Left lung (tissue), 10 donors: Measurements from ENCODE around the gene ACSBG1. TPM values are rescaled to one million over a fixed set of nuclear protein-coding genes. Genes with fewer than 3 reads are reported as not detected.
A peak's percentile ranks its signal among the peaks of the same experiment; 100 is the strongest.

Experiments used
- ATAC-seq: fragments of 200-7000 bp; cut with Tn5 transposase; one replicate; pipeline ENCODE4 v1.9.1; 2020; ENCODE audit warnings: moderate library complexity
- DNase-seq, 4 donors: peaks; one replicate each; pipeline ENCODE4 v3.0.0-alpha.2; 2013 to 2020
- H3K27ac ChIP-seq, 2 donors: fragments of 200-600 bp; sonication (generic) in 1 of 2; one replicate each; pipeline versions ENCODE4 v1.5.0 to v1.8.0; 2020 to 2021
- H3K27me3 ChIP-seq, 2 donors: fragments of 200-600 bp; sonication (generic) in 1 of 2; one replicate each; pipeline versions ENCODE4 v1.5.0 to v1.8.0; 2020 to 2021
- H3K36me3 ChIP-seq, 2 donors: fragments of 200-600 bp; sonication (generic) in 1 of 2; one replicate each; pipeline versions ENCODE4 v1.5.0 to v1.8.0; 2020 to 2021
- H3K4me1 ChIP-seq, 2 donors: fragments of 200-600 bp; one replicate each; pipeline ENCODE4 v1.8.0; 2021
- H3K4me3 ChIP-seq, 2 donors: fragments of 200-600 bp; sonication (generic) in 1 of 2; one replicate each; pipeline versions ENCODE4 v1.5.0 to v1.8.0; 2020 to 2021; ENCODE audit warnings: mild to moderate bottlenecking in 1 of 2
- H3K9me3 ChIP-seq, 2 donors: fragments of 200-600 bp; sonication (generic) in 1 of 2; one replicate each; pipeline versions ENCODE4 v1.5.0 to v1.8.0; 2020 to 2021
- intact Hi-C, 2 donors: fragments of 100-400 bp; cut with DNase I; formaldehyde crosslinking; loops; one replicate each; pipeline versions ENCODE4 v1.11.2 to v1.14.2; 2022
- polyA plus RNA-seq, 6 donors: library from polyadenylated mRNA; unstranded; fragments of 120-200 nt; gene quantifications; one replicate each; pipeline ENCODE4 v1.2.1, GENCODE V29; 2013; ENCODE audit not compliant: insufficient read length in 6 of 6
- total RNA-seq, 2 donors: library from RNA; stranded (reverse); fragmentation: NEBNext Ultra II Directional; extraction: Animal tissue kit (Norgen Biotek cat#: 25700); gene quantifications; one replicate each; pipeline ENCODE4 v1.2.1, GENCODE V29; 2021
- TF ChIP-seq, protein P1 (sequence below), 2 donors: fragments of 200-600 bp; sonication (generic) in 1 of 2; IDR thresholded peaks; one replicate each; pipeline versions ENCODE4 v1.5.0 to v1.8.0; 2021; ENCODE audit warnings: antibody characterized with exemption in 2 of 2
- donor health status: DM: no; HTN: yes; CAD: no.
- donor health status: DM: no; HTN: no; CAD: no.

The ACSBG1 gene
- total and polyA plus RNA-seq, 8 donors: 0.42 to 1.9 (median 0.79) TPM; not detected in 1

DNA sequence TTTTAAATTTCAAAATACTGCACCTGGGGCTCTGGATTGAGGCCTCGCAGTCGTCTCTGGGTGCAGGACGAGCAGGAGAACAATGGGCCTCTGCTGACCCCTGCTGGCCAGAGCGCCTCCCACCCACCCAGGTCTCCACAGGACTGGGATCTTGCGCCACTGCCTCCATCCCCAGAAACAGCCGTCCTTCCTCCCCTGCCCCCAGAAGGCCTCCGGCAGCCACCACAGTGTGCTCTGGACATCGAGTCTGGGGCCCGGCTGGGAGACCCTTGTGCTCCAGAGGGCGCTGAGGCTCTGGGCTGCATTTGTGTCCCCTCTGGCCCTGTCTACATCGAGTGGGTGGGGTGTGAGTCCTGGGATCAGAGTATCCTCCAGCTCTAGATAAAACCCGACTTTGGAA, 6.7 kb upstream of the ACSBG1 start:
- DNase-seq (peak; percentile 69 to 95 (median 84)), ATAC-seq (peak; percentile 99)
- TF ChIP-seq, protein P1, sequence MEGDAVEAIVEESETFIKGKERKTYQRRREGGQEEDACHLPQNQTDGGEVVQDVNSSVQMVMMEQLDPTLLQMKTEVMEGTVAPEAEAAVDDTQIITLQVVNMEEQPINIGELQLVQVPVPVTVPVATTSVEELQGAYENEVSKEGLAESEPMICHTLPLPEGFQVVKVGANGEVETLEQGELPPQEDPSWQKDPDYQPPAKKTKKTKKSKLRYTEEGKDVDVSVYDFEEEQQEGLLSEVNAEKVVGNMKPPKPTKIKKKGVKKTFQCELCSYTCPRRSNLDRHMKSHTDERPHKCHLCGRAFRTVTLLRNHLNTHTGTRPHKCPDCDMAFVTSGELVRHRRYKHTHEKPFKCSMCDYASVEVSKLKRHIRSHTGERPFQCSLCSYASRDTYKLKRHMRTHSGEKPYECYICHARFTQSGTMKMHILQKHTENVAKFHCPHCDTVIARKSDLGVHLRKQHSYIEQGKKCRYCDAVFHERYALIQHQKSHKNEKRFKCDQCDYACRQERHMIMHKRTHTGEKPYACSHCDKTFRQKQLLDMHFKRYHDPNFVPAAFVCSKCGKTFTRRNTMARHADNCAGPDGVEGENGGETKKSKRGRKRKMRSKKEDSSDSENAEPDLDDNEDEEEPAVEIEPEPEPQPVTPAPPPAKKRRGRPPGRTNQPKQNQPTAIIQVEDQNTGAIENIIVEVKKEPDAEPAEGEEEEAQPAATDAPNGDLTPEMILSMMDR (IDR thresholded peaks at IDR 0.05): peak; percentile 81 to 92
- H3K36me3 ChIP-seq: no peaks in the 10 kb centered on the region
- H3K9me3 ChIP-seq: no peaks in the 10 kb centered on the region
- H3K4me1 ChIP-seq: peaks cover 0 to 6% of the 10 kb centered on the region in 2 donors
- H3K27me3 ChIP-seq: peaks cover 0 to 4% of the 10 kb centered on the region in 2 donors
- H3K27ac ChIP-seq: no peak overlapping the region
- intact Hi-C loops: loop anchor here in 1 of 2 donors (5.0 kb wide), 1 partner anchor 129 kb away; no protein-coding TSS in a partner anchor
- no peak overlapping the region for H3K4me3 ChIP-seq

DNA sequence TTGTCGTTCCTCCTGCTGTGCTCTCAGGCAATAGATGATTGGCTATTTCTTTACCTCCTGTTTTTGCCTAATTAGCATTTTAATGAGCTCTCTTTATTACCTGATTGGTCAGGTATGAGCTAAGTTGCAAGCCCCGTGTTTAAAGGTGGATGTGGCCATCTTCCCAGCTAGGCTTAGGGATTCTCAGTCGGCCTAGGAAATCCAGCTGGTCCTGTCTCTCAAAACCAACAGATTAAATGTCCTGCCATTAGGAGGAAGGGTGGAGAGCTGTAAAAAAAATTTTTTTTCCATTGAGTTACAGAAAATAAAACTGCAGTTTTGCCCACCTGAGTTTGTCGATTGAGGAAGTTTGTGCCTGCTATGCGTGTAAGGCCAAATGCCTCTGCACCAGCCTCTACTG, 5.4 kb upstream of the ACSBG1 start:
- intact Hi-C loops: loop anchor here (5.0 to 10.0 kb wide), 2 partner anchors 128 to 275 kb away; no protein-coding TSS in a partner anchor
- H3K4me3 ChIP-seq: no peak overlapping the region
- H3K27ac ChIP-seq: no peak overlapping the region

DNA sequence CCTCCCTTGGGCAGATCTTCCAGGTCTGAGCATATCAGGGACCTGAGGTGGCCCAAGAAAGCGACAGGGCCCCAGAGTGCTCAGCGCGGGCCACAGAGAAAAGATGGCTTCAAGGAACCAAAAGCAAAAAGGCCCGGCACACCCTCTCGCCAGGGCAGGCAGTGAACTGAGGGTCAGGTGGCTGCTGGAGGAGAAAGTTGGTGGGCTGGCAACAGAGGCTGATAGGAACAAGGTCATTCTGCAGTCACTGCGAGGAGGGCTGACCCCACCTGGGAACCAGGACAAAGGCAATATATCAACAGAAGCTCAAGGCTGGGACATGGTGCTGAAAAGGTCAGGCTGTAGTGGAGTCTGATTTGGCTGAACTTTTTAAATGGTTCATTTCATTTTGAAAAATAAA, 2.8 kb upstream of the ACSBG1 start:
- Histone ChIP-seq H3K27me3 (peaks cover 0 to 4% of the 10 kb centered on the region in 2 donors), H3K4me1 (no peaks in the 10 kb centered on the region), H3K9me3 (no peaks in the 10 kb centered on the region), H3K27ac (no peak overlapping the region), H3K36me3 (no peaks in the 10 kb centered on the region), H3K4me3 (no peak overlapping the region)
- TF ChIP-seq, protein P1 (IDR thresholded peaks at IDR 0.05): no peak
- intact Hi-C loops: loop anchor here (5.0 to 10.0 kb wide), 2 partner anchors 125 to 272 kb away; no protein-coding TSS in a partner anchor
- DNase-seq (no peak), ATAC-seq (no peak)

More for the DNA sequence above, 5.4 kb upstream of the ACSBG1 start:
- Histone ChIP-seq H3K36me3 (no peaks in the 10 kb centered on the region), H3K9me3 (no peaks in the 10 kb centered on the region), H3K4me1 (peaks cover 0 to 6% of the 10 kb centered on the region in 2 donors), H3K27me3 (peaks cover 0 to 4% of the 10 kb centered on the region in 2 donors)
- DNase-seq (no peak), ATAC-seq (no peak)
- TF ChIP-seq, protein P1 (IDR thresholded peaks at IDR 0.05): no peak

DNA sequence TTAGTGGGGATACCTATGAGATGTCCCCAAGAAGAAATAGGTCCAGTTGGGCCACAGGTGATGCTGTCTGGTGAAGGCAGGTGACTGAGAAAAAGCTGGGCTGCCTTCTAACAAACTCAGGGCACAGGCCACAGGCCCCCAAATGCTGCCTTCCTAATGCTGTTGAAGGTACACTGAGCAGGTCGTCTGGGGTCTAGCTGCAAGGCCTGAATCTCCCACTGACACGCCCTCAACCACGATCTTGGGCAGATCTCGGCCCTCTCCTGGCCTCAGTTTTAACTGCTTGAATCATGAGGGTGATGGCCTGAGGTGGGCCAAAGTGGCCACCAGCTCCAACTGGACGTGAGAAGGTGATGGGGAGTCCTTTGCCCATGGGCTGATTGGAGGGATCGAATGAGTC, 2.1 kb upstream of the ACSBG1 start:
- no peaks in the 10 kb centered on the region for H3K4me1 ChIP-seq

DNA sequence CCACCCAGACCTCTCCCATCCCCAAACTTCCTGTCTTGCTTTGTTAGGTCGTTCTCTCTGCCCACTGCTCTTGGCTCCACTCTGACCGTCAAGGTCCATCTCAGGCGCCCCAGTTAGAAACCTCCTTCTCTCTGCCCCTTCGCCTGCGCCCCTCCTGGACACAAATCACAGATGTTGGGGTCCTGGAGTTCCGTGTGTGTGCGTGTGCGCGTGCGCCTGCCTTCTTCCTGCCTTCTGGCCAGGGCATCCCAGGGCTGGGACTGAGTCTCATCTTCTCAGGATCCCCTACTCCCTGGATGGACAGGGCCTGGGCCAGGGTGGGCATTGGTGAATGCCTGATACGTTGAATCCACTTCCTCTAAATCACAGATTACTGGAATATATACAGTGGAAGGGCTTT, 869 bp downstream of the ACSBG1 start:
- Histone ChIP-seq H3K4me1 (no peaks in the 10 kb centered on the region), H3K27ac (no peak overlapping the region), H3K4me3 (no peak overlapping the region), H3K27me3 (no peaks in the 10 kb centered on the region), H3K36me3 (no peaks in the 10 kb centered on the region), H3K9me3 (no peaks in the 10 kb centered on the region)
- ATAC-seq: no peak
- DNase-seq: no peak
- intact Hi-C loops: loop anchor here in 1 of 2 donors (10.0 kb wide), 1 partner anchor 269 kb away; no protein-coding TSS in a partner anchor
- TF ChIP-seq, protein P1 (IDR thresholded peaks at IDR 0.05): no peak

More for the DNA sequence above, 2.1 kb upstream of the ACSBG1 start:
- Histone ChIP-seq H3K27ac (no peak overlapping the region), H3K9me3 (no peaks in the 10 kb centered on the region), H3K27me3 (peaks cover 0 to 4% of the 10 kb centered on the region in 2 donors), H3K4me3 (no peak overlapping the region), H3K36me3 (no peaks in the 10 kb centered on the region)
- no peak for ATAC-seq
- TF ChIP-seq, protein P1 (IDR thresholded peaks at IDR 0.05): no peak
- intact Hi-C loops: loop anchor here (5.0 to 10.0 kb wide), 2 partner anchors 124 to 272 kb away; no protein-coding TSS in a partner anchor
- no peak for DNase-seq
